K562 (cell line): ENCODE data around the gene CSMD2. TPM values are rescaled to one million over a fixed set of nuclear protein-coding genes. Genes with fewer than 3 reads are reported as not detected.
A peak's percentile ranks its signal among the peaks of the same experiment; 100 is the strongest.

ENCODE experiments used
- ATAC-seq: fragments of 200-7000 bp; cut with Tn5 transposase; 3 replicates; pipeline ENCODE4 v1.9.1; 2020; ENCODE audit warnings: moderate library complexity
- BruUV-seq: library from RNA; stranded (reverse); fragments of 400-500 nt; replicated peaks from 2 replicates; lab custom pipeline; 2021; lab: Mats Ljungman, UMichigan
- CTCF ChIA-PET: fragments of 300-600 bp; formaldehyde crosslinking; extraction: SDS; loops from one replicate; lab custom pipeline; 2021; ENCODE audit warnings: low intra/inter-chr PET ratio; lab: Yijun Ruan, JAX
- POLR2A ChIA-PET: fragments of 300-600, 350-650 bp; sonication (Branson Sonifier 250); formaldehyde crosslinking; extraction: SDS; loops from one replicate; lab custom pipeline; 2021; ENCODE audit warnings: antibody characterized with exemption, inconsistent platforms; lab: Yijun Ruan, JAX
- DNase-seq, 4 experiments: peaks; one replicate each; pipeline versions ENCODE4 v3.0.0 to v3.0.0-alpha.2; 2011 to 2018; ENCODE audit warnings: low spot score in 3 of 4, mixed read lengths in 3 of 4; ENCODE audit errors: extremely low read depth in 1 of 4
- FAIRE-seq: peaks from 2 replicates; lab custom pipeline; 2011; peaks lifted over from hg19 to GRCh38; lab: Jason Lieb, UNC
- H2AFZ ChIP-seq: 2 replicates; pipeline ENCODE4 v1.6.0; 2011; ENCODE audit warnings: low read depth, low read length, control low read depth, inconsistent platforms
- H3K27ac ChIP-seq: fragments of 200-600 bp; 3 replicates; pipeline ENCODE4 v1.8.0; 2011; ENCODE audit warnings: low read depth, mild to moderate bottlenecking, control low read depth, inconsistent platforms, low read length, moderate library complexity, mixed read lengths; ENCODE audit errors: extremely low read depth
- H3K27me3 ChIP-seq, 2 experiments: fragments of 300-600 bp in 1 of 2; 2 replicates in 1 of 2; 3 replicates in 1 of 2; pipeline versions ENCODE4 v1.6.0 to v1.8.0; 2011; ENCODE audit warnings: inconsistent platforms in 2 of 2, low read length in 2 of 2, mild to moderate bottlenecking in 1 of 2, mixed read lengths in 1 of 2, moderate library complexity in 1 of 2; ENCODE audit not compliant: control insufficient read depth in 2 of 2, insufficient read depth in 2 of 2
- H3K36me3 ChIP-seq: fragments of 300-600 bp; 3 replicates; pipeline ENCODE4 v1.8.0; 2011; ENCODE audit warnings: mild to moderate bottlenecking, low read length, inconsistent platforms; ENCODE audit not compliant: control insufficient read depth, insufficient read depth
- H3K4me1 ChIP-seq, 2 experiments: fragments of 200-600 bp in 1 of 2; replicated peaks in 1 of 2; 2 replicates in 1 of 2; 3 replicates in 1 of 2; pipeline versions ENCODE4 v1.5.1 to v1.8.0; 2011; ENCODE audit warnings: inconsistent platforms in 2 of 2, low read length in 2 of 2, mild to moderate bottlenecking in 1 of 2, mixed read lengths in 1 of 2, moderate library complexity in 1 of 2; ENCODE audit not compliant: control insufficient read depth in 2 of 2, insufficient read depth in 2 of 2
- H3K4me2 ChIP-seq: 2 replicates; pipeline ENCODE4 v1.6.1; 2011; ENCODE audit warnings: low read length, control low read depth, inconsistent platforms, mixed read lengths; ENCODE audit not compliant: insufficient read depth
- H3K4me3 ChIP-seq: fragments of 200-600 bp; sonication (generic), shearing (Covaris generic); 2 replicates; pipeline ENCODE4 v1.5.1; 2016; ENCODE audit warnings: control low read depth, inconsistent platforms
- H3K79me2 ChIP-seq: fragments of 200-600 bp; 3 replicates; pipeline ENCODE4 v1.8.0; 2011; ENCODE audit warnings: low read length, inconsistent platforms; ENCODE audit not compliant: control insufficient read depth, insufficient read depth
- H3K9ac ChIP-seq, 2 experiments: 2 replicates each; pipeline versions ENCODE4 v1.6.0 to v1.6.1; 2011; ENCODE audit warnings: low read depth in 2 of 2, low read length in 2 of 2, control low read depth in 1 of 2, inconsistent platforms in 1 of 2, mild to moderate bottlenecking in 1 of 2, mixed read lengths in 1 of 2; ENCODE audit not compliant: insufficient read depth in 1 of 2
- H3K9me1 ChIP-seq: one replicate; pipeline ENCODE4 v1.6.0; 2011; ENCODE audit warnings: inconsistent platforms, mild to moderate bottlenecking, low read length, moderate library complexity; ENCODE audit not compliant: control insufficient read depth, insufficient read depth
- H3K9me3 ChIP-seq: replicated peaks from 2 replicates; pipeline ENCODE4 v1.5.1; 2011; ENCODE audit warnings: low read depth, low read length, inconsistent platforms; ENCODE audit not compliant: control insufficient read depth, insufficient read depth
- H4K20me1 ChIP-seq: replicated peaks from 2 replicates; pipeline ENCODE4 v1.6.1; 2011; ENCODE audit warnings: low read length, inconsistent platforms, mixed read lengths; ENCODE audit not compliant: control insufficient read depth, insufficient read depth
- CEBPB ChIP-seq: fragments of 450-650 bp; IDR thresholded peaks from 2 replicates; pipeline ENCODE4 v1.6.1; 2016; ENCODE audit warnings: missing genetic modification characterization, missing compliant biosample characterization
- HDAC2 ChIP-seq: fragments of 450-650 bp; IDR thresholded peaks from 2 replicates; pipeline ENCODE4 v1.6.1; 2016; ENCODE audit warnings: mild to moderate bottlenecking
- RFX1 ChIP-seq: fragments of 450-650 bp; IDR thresholded peaks from 2 replicates; pipeline ENCODE4 v1.6.1; 2016; ENCODE audit warnings: mild to moderate bottlenecking, moderate library complexity
- SMARCE1 ChIP-seq: fragments of 450-650 bp; IDR thresholded peaks from 2 replicates; pipeline ENCODE4 v1.7.1; 2016; ENCODE audit warnings: mild to moderate bottlenecking
- WGBS: fragments of 100-300 bp; shearing (Covaris generic); methylation state at CpG from one replicate; pipeline ENCODE4 v1.1.6; 2016; ENCODE audit warnings: low coverage, mixed read lengths; ENCODE audit not compliant: insufficient coverage; ENCODE audit errors: missing lambda C conversion rate; 5-methylcytosine and 5-hydroxymethylcytosine counted together
- in situ Hi-C: fragments of 300-500 bp; cut with MboI; formaldehyde crosslinking; loops from 4 replicates; pipeline ENCODE4 v1.15.0; 2018; ENCODE audit warnings: inconsistent platforms, mixed read lengths
- intact Hi-C: fragments of 100-400 bp; cut with micrococcal nuclease; formaldehyde crosslinking; loops from 2 replicates; pipeline ENCODE4 v1.14.2; 2022
- polyA plus RNA-seq, 8 experiments: library from polyadenylated mRNA; depleted of rRNA in 4 of 8; stranded (reverse) in 5 of 8; unstranded in 3 of 8; fragments of >200 nt; fragmentation: Nextera tagmentation in 2 of 8; fragmentation: Illumina TruSeq in 1 of 8; extraction: Ambion mirVana in 2 of 8; extraction: Trizol in 1 of 8; gene quantifications; 2 replicates each; pipeline versions ENCODE4 v1.2.1 to v1.2.3, GENCODE V29; 2011 to 2014; ENCODE audit warnings: inconsistent platforms in 1 of 8, missing spikeins in 1 of 8
- total RNA-seq, 7 experiments: library from RNA; depleted of rRNA in 6 of 7; stranded (reverse); fragments of >200 nt in 6 of 7; fragmentation: Illumina TruSeq in 2 of 7; extraction: Trizol in 2 of 7; gene quantifications; 2 replicates each; pipeline versions ENCODE4 v1.2.1 to v1.2.3, GENCODE V29; 2011 to 2021; ENCODE audit warnings: low replicate concordance in 1 of 7

Gene CSMD2
- total and polyA plus RNA-seq, 9 of the 15 experiments (the other 6 are each of a cell fraction or from before 2014, with no cell fraction given), result not detected

DNA sequence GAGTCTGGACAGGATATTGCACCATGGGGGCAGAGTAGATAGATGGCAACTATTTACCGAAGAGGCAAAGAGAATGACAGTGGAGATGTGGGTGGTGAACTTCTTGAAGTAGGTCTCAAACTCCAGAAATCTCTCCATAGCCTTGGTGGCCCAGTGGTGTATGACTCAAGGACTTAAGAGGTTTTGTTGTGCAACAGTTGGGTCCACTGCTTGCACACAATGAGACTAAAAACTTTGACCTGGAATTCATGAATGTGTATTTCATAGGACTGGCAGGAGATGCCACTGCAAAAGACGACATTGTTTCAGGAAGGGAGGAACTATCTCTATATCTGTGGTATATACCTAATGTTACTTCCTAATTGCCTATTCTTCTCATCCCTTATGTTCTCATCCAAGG is 616.7 kb downstream of the CSMD2 start:
- no TSS peak for BruUV-seq
- DNase-seq, result no peak
- WGBS, result 0% methylated on average over 2 of the region's 2 CpGs
- H3K4me3 ChIP-seq, result no peak overlapping the region
- H3K4me2 ChIP-seq, result no peak overlapping the region
- H3K9ac ChIP-seq, result no peak overlapping the region
- no peaks in the 10 kb centered on the region for H3K36me3 ChIP-seq
- no peaks in the 10 kb centered on the region for H4K20me1 ChIP-seq
- no peak overlapping the region for H3K27ac ChIP-seq
- CTCF ChIA-PET, result no interaction called here
- peaks cover 2 to 16% of the 10 kb centered on the region in 2 experiments; a peak in 1 of 5 replicates for H3K27me3 ChIP-seq
- no peak for ATAC-seq
- no peaks in the 10 kb centered on the region for H3K9me1 ChIP-seq
- no peaks in the 10 kb centered on the region for H3K4me1 ChIP-seq
- no peak overlapping the region for H2AFZ ChIP-seq
- no peaks in the 10 kb centered on the region for H3K9me3 ChIP-seq
- TF ChIP-seq SMARCE1 (no peak), CEBPB (0 out of 2 replicates have a peak, but pooled peaks have one; percentile 30)
- TF ChIP-seq, all 486 proteins: peak for 1
- no peaks in the 10 kb centered on the region for H3K79me2 ChIP-seq
- in situ Hi-C loops, result no loop called here
- intact Hi-C loops, result no loop called here
- POLR2A ChIA-PET, result no interaction called here
- no peak for FAIRE-seq

DNA sequence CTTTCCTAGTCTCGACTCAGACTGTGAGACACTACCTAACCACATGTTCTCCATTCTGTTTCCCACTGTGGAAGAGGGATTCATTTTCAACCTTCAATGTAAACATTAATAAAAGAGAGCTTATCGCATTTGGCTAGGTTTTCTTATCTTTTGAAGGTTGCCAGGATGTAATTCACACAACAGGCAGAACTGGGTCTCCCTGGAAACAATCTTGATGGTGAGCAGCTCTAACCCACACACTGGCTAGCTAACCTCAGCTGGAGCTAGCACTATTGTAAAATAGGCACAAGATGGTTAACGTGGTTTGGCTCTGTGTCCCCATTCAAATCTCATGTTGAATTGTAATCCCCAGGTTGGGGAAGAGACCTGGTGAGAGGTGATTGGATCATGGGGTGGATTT is 617.5 kb downstream of the CSMD2 start:
- Histone ChIP-seq H4K20me1 (no peaks in the 10 kb centered on the region), H3K9ac (no peak overlapping the region), H3K4me1 (no peaks in the 10 kb centered on the region), H3K4me3 (no peak overlapping the region), H2AFZ (no peak overlapping the region), H3K4me2 (no peak overlapping the region), H3K36me3 (no peaks in the 10 kb centered on the region), H3K27me3 (peaks cover 4 to 18% of the 10 kb centered on the region in 2 experiments; a peak in 3 of 5 replicates), H3K27ac (no peak overlapping the region), H3K9me3 (no peaks in the 10 kb centered on the region), H3K9me1 (no peaks in the 10 kb centered on the region), H3K79me2 (no peaks in the 10 kb centered on the region)
- TF ChIP-seq RFX1 (peak; percentile 37; the same call in 1 of the 2 replicates), HDAC2 (no peak)
- BruUV-seq, result no TSS peak
- POLR2A ChIA-PET, result interaction anchor here (0.6 kb wide), 1 partner anchor 79 kb away, joined by 4 read pairs; no protein-coding TSS in a partner anchor
- ATAC-seq (no peak), DNase-seq (no peak), FAIRE-seq (peak; percentile 40)
- CTCF ChIA-PET, result no interaction called here
- 0% methylated on average over 3 of the region's 3 CpGs for WGBS
- in situ Hi-C loops (no loop called here), intact Hi-C loops (no loop called here)
